ENCODE data around the gene LYPD1. TPM values are rescaled to one million over a fixed set of nuclear protein-coding genes. Genes with fewer than 3 reads are reported as not detected.

LYPD1 gene
- total RNA-seq, 1 donor from 2014 or later = 7.1 TPM

DNA sequence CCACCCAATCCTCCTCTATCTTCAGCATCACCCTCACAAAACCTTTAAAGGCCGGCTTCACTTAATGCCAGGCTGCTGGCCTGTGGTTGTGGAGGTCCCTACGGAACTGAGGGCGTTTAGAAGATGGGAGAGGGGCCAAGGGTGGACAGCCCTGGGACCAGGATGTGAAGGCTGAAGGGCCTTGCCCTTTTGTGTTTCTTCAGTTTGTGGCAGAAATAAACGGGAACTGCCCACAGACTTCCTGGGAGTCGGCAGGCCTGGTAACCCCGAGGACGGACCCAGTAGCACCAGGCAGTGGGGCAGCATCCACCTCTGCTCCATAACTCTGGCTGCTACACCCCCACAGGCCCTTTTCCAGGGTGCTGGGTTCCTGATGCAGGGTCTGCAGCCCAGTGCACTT lies 51.3 kb downstream of the LYPD1 start:
- no peak overlapping the region for H3K27ac Mint-ChIP-seq
- H3K36me3 Mint-ChIP-seq (ENCODE audit: insufficient read depth) = no peaks in the 10 kb centered on the region
- DNase-seq (ENCODE audit: low spot score, unreplicated experiment) = no peak
- H3K27me3 Mint-ChIP-seq = no peaks in the 10 kb centered on the region
- H3K9me3 Mint-ChIP-seq (ENCODE audit: low read depth) = no peaks in the 10 kb centered on the region
- no peak overlapping the region for H3K4me3 Mint-ChIP-seq (ENCODE audit: low read depth)
- peaks cover 5% of the 10 kb centered on the region for H3K4me1 Mint-ChIP-seq (ENCODE audit: low read depth)
- TF ChIP-seq, protein P1, sequence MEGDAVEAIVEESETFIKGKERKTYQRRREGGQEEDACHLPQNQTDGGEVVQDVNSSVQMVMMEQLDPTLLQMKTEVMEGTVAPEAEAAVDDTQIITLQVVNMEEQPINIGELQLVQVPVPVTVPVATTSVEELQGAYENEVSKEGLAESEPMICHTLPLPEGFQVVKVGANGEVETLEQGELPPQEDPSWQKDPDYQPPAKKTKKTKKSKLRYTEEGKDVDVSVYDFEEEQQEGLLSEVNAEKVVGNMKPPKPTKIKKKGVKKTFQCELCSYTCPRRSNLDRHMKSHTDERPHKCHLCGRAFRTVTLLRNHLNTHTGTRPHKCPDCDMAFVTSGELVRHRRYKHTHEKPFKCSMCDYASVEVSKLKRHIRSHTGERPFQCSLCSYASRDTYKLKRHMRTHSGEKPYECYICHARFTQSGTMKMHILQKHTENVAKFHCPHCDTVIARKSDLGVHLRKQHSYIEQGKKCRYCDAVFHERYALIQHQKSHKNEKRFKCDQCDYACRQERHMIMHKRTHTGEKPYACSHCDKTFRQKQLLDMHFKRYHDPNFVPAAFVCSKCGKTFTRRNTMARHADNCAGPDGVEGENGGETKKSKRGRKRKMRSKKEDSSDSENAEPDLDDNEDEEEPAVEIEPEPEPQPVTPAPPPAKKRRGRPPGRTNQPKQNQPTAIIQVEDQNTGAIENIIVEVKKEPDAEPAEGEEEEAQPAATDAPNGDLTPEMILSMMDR (IDR thresholded peaks at IDR 0.05; ENCODE audit: unreplicated experiment) = no peak

DNA sequence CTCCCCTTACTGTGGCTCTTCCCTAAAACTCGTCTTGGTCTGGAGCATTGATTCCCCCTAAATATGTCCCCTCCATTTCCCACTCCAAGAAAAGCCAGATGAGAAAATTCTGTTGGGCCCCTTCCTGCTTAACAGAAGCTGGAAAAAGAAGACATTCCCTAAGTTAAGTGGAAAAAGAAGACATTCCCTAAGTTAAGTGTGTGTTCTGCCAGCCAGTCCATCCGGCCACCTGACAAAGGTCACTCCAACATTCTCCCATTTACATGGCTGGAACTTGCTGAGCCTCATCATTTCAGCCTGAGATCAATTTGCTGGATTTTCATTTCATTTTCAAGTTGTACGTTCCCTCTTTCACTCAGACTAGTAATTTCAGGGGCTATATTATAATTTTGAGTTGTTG lies 52.0 kb downstream of the LYPD1 start:
- Mint-ChIP-seq H3K9me3 (ENCODE audit: low read depth) (no peaks in the 10 kb centered on the region), H3K27me3 (no peaks in the 10 kb centered on the region), H3K4me1 (ENCODE audit: low read depth) (peaks cover 5% of the 10 kb centered on the region), H3K27ac (no peak overlapping the region), H3K36me3 (ENCODE audit: insufficient read depth) (no peaks in the 10 kb centered on the region), H3K4me3 (ENCODE audit: low read depth) (no peak overlapping the region)
- TF ChIP-seq, protein P1 (IDR thresholded peaks at IDR 0.05; ENCODE audit: unreplicated experiment) = no peak
- no peak for DNase-seq (ENCODE audit: low spot score, unreplicated experiment)

DNA sequence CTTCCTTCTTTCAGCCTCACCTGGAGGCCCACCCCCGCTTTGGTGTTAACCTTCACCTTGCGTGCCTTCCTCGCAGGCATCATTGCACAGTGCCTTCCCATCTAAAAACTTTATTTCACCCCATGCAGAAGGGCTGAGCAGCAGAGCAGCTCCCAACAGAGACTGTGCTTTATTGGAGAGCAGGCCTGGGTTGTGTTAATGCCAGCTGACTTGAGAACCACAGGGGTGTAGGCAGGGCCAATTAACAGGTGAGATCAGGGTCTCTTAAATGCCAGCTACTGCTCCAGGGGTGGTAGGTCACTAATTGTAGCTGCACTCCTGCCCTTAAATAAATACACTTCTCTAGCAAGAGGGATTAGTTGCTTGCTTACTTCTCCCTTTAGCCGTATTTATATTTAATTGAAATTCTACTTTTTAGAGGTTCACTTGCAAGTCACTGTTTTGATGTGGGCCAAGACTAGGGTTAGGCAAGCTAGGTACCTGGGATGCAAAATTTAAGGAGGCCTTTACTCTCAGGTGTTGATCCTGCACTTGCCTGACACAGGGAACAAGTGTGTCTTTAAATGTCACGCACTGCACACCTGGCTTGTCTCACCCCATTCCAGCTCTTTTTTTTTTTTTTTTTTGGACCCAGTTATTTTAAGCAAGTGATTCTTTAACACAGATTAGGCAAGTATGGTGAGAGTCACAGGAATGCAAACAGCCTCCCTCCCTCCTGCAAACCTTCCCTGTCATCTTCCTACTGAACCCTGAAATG lies 54.5 kb downstream of the LYPD1 start:
- Mint-ChIP-seq H3K27me3 (no peaks in the 10 kb centered on the region), H3K27ac (peak overlapping the region; percentile 16), H3K36me3 (ENCODE audit: insufficient read depth) (no peaks in the 10 kb centered on the region), H3K4me1 (ENCODE audit: low read depth) (peaks cover 10% of the 10 kb centered on the region), H3K4me3 (ENCODE audit: low read depth) (no peak overlapping the region), H3K9me3 (ENCODE audit: low read depth) (no peaks in the 10 kb centered on the region)
- no peak for DNase-seq (ENCODE audit: low spot score, unreplicated experiment)
- TF ChIP-seq, protein P1 (IDR thresholded peaks at IDR 0.05; ENCODE audit: unreplicated experiment) = no peak

DNA sequence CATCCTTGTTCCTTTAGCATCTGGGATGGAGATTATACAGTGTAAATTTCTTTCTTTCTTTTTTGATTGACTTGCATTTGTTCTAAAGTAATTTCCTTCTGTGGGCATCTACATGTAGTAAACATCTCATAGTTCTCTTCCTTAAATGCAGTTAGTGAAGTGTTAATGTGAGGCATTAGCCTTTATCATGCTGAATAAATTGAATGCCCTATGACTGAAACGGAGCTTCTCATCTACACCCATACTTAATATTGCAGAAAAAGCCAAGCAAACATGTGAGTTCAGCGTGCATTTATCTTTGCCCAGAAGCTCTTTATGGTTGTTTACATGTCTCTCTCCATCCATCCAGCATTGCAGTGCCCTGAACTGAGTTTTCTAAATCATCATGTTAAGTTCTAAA lies 58.3 kb downstream of the LYPD1 start:
- no peak for DNase-seq (ENCODE audit: low spot score, unreplicated experiment)
- TF ChIP-seq, protein P1 (IDR thresholded peaks at IDR 0.05; ENCODE audit: unreplicated experiment) = no peak
- no peak overlapping the region for H3K27ac Mint-ChIP-seq
- no peaks in the 10 kb centered on the region for H3K9me3 Mint-ChIP-seq (ENCODE audit: low read depth)
- no peak overlapping the region for H3K4me3 Mint-ChIP-seq (ENCODE audit: low read depth)
- no peaks in the 10 kb centered on the region for H3K36me3 Mint-ChIP-seq (ENCODE audit: insufficient read depth)
- H3K27me3 Mint-ChIP-seq = peaks cover 5% of the 10 kb centered on the region
- H3K4me1 Mint-ChIP-seq (ENCODE audit: low read depth) = peaks cover 7% of the 10 kb centered on the region

DNA sequence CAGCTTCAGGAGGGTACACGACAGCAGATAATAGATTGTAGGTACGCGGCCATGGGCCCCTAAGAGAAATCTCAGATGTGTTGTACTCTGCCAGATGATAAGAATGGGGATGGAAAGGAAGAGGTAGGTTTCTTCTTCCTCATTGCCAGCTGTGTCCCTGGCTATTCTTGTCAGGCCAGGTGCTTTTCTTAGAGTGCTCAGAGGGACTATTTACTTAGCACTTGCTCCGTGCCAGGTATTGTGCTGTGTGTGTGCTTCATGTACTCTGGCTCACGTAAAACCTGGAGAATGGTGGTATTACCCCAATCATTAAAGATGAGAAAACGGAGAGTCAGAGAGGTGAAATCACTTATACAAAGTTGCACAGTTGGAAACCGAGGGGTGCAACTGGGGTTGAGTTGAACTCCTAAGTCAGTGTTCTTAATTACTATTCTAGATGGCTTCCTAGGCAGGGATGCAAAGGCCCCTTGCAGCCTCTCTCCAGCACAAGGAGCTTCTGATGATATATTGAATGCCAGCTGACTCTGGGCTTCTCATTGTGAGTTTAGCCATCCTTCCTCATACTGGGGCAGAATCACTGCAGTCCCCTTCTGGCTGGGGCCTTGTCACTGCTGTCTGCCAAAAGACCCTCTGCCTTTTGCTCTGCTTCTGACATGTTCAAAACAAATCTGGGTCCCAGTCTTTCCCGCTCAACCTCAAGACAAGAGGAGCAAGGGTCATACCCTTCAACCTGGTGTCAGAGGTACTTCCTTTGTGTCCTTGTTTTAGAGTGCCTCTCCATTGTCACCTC lies 60.7 kb downstream of the LYPD1 start:
- Mint-ChIP-seq H3K27me3 (peaks cover 16% of the 10 kb centered on the region), H3K27ac (no peak overlapping the region), H3K9me3 (ENCODE audit: low read depth) (no peaks in the 10 kb centered on the region), H3K36me3 (ENCODE audit: insufficient read depth) (no peaks in the 10 kb centered on the region), H3K4me3 (ENCODE audit: low read depth) (no peak overlapping the region), H3K4me1 (ENCODE audit: low read depth) (peaks cover 5% of the 10 kb centered on the region)
- no peak for DNase-seq (ENCODE audit: low spot score, unreplicated experiment)
- TF ChIP-seq, protein P1 (IDR thresholded peaks at IDR 0.05; ENCODE audit: unreplicated experiment) = no peak
